ENCODE measurements around the gene ARID1A.

DNA sequence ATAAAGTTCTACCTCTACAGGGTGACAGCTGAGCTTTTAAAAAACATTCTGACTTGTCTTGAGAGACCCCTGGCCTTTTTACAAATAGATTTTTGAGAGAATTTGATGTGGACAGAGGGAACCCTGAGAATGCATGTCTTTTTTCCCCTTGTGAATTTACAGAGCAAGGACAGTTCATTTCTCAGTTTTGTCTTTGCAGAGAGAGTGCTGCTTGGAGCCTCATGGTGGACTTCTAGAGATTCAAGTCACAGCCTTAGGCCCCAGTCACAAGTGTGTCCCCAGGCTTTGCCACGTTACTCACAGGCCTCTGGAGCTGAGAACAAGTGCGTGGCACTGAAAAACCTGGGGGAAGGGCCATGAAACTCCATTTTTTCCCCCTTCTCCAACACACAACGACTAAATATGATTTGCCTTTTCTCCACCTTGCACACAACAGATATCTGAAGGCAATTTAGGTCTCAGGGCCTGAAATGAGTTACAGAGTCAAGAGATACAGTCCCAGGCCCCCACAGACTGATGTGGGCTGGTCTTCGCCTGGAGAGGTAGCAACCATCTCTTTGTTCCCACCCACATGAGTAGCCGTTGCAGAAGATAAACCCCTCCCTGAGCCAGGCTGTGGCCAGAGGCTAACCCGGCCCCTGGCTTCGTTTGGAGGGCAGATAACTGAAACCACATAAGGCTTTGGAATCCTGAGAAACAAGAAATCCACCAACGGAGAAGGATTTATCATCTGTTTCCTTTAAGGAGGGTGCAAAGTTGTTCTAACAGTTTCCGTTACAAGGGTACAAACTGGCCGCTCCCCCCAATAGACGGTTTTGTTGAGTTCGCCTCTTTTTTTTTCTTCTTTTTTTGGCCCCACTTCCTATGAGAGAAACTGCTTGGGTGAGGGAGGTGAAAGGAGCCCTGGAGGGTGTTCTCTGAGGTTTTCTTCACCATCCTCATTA is 90.9 kb downstream of the ARID1A start:
- TF ChIP-seq, protein P1, sequence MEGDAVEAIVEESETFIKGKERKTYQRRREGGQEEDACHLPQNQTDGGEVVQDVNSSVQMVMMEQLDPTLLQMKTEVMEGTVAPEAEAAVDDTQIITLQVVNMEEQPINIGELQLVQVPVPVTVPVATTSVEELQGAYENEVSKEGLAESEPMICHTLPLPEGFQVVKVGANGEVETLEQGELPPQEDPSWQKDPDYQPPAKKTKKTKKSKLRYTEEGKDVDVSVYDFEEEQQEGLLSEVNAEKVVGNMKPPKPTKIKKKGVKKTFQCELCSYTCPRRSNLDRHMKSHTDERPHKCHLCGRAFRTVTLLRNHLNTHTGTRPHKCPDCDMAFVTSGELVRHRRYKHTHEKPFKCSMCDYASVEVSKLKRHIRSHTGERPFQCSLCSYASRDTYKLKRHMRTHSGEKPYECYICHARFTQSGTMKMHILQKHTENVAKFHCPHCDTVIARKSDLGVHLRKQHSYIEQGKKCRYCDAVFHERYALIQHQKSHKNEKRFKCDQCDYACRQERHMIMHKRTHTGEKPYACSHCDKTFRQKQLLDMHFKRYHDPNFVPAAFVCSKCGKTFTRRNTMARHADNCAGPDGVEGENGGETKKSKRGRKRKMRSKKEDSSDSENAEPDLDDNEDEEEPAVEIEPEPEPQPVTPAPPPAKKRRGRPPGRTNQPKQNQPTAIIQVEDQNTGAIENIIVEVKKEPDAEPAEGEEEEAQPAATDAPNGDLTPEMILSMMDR (IDR thresholded peaks at IDR 0.05; ENCODE audit: borderline replicate concordance, extremely low read depth, low read length, poor library complexity, severe bottlenecking) = no peak
- no peak for TF ChIP-seq EZH2 (IDR thresholded peaks at IDR 0.05; ENCODE audit: borderline replicate concordance, low read depth, low read length, severe bottlenecking)
